ENCODE results near the gene TFPI. TPM values are rescaled to one million over a fixed set of nuclear protein-coding genes. Genes with fewer than 3 reads are reported as not detected.

The TFPI gene
- total RNA-seq, 5 donors from 2014 or later (not counting 1 experiment from before 2014, with no cell fraction given): 0.47 to 1.5 (median 1.0) TPM

DNA sequence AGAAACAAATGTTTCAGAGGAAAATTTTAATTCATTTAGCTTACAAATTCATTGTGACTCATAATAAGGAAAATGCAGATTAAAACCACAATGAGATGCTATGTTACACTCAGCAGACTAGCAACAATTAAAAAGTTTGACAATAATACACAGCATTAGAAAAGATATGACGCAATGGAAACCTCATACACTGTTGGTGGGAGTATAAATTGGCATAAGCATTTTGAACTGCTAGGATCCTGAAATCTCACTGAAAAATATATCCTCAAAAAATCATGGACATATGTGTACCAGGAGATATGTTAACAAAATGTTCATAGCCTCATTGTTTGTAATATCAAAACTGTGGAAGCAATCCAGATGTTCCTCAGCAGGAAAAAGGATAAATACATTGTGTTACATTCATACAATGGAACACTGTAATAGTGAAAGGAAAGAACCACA lies 119.9 kb downstream of the TFPI start:
- ChIA-PET CTCF (no interaction called here), POLR2A (interaction anchor here in 1 of 2 donors (0.6 kb wide), 1 partner anchor 195 kb away, joined by 3 read pairs; no protein-coding TSS in a partner anchor)
- Histone ChIP-seq H3K9me3 (no peaks in the 10 kb centered on the region), H3K27ac (ENCODE audit: low read length) (no peak overlapping the region), H3K4me3 (ENCODE audit: control insufficient read depth in 1 of 2, extremely low read depth in 1 of 2, low read length in 1 of 2) (no peak overlapping the region), H3K27me3 (replicated peaks in 1 of 2; ENCODE audit: control insufficient read depth in 2 of 2, extremely low read depth in 1 of 2, insufficient read depth in 2 of 2, low read length in 1 of 2) (no peaks in the 10 kb centered on the region), H3K36me3 (ENCODE audit: control insufficient read depth in 2 of 2, extremely low read depth in 1 of 2, insufficient read depth in 1 of 2, low read length in 1 of 2) (no peaks in the 10 kb centered on the region), H3K4me1 (ENCODE audit: control insufficient read depth in 1 of 2, extremely low read depth in 1 of 2, insufficient read depth in 2 of 2, low read length in 2 of 2) (no peaks in the 10 kb centered on the region)
- no CpG with 5 or more reads among the region's 1 CpG for WGBS (ENCODE audit: insufficient coverage)
- no peaks in the 10 kb centered on the region for H3K36me3 Mint-ChIP-seq
- no peaks in the 10 kb centered on the region for H3K27me3 Mint-ChIP-seq
- H3K27ac Mint-ChIP-seq: no peak overlapping the region
- H3K4me1 Mint-ChIP-seq: no peaks in the 10 kb centered on the region
- ATAC-seq (replicated peaks in 1 of 4) (no peak), DNase-seq (no peak)
- H3K9me3 Mint-ChIP-seq: no peaks in the 10 kb centered on the region
- no peak overlapping the region for H3K4me3 Mint-ChIP-seq

DNA sequence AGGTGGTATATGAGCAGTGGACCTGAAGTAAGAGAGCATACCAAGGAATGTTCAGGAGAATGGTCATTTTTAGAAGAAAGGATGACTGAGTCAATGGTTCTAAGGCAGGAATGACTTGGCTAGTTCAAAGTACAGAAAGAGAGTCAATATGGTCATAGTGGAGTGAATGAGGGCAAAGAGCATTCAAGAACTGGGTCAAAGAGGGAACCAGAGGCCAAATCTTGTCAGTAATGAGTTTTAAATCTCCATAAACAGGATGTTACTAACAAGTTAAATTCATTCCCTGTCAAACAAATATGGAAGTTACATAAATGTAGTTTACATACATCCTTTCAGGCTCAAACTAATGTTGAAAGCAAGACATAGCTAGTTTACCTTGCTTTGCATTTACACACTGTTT lies 122.3 kb downstream of the TFPI start:
- ATAC-seq (replicated peaks in 1 of 4) (no peak), DNase-seq (no peak)
- no peaks in the 10 kb centered on the region for H3K4me1 Mint-ChIP-seq
- CTCF ChIA-PET: no interaction called here
- H3K36me3 Mint-ChIP-seq: no peaks in the 10 kb centered on the region
- no peaks in the 10 kb centered on the region for H3K9me3 Mint-ChIP-seq
- Histone ChIP-seq H3K9me3 (no peaks in the 10 kb centered on the region), H3K4me1 (ENCODE audit: control insufficient read depth in 1 of 2, extremely low read depth in 1 of 2, insufficient read depth in 2 of 2, low read length in 2 of 2) (no peaks in the 10 kb centered on the region), H3K4me3 (ENCODE audit: control insufficient read depth in 1 of 2, extremely low read depth in 1 of 2, low read length in 1 of 2) (no peak overlapping the region), H3K36me3 (ENCODE audit: control insufficient read depth in 2 of 2, extremely low read depth in 1 of 2, insufficient read depth in 1 of 2, low read length in 1 of 2) (no peaks in the 10 kb centered on the region), H3K27ac (ENCODE audit: low read length) (no peak overlapping the region), H3K27me3 (replicated peaks in 1 of 2; ENCODE audit: control insufficient read depth in 2 of 2, extremely low read depth in 1 of 2, insufficient read depth in 2 of 2, low read length in 1 of 2) (no peaks in the 10 kb centered on the region)
- H3K27ac Mint-ChIP-seq: no peak overlapping the region
- H3K4me3 Mint-ChIP-seq: no peak overlapping the region
- POLR2A ChIA-PET: no interaction called here
- no peaks in the 10 kb centered on the region for H3K27me3 Mint-ChIP-seq

DNA sequence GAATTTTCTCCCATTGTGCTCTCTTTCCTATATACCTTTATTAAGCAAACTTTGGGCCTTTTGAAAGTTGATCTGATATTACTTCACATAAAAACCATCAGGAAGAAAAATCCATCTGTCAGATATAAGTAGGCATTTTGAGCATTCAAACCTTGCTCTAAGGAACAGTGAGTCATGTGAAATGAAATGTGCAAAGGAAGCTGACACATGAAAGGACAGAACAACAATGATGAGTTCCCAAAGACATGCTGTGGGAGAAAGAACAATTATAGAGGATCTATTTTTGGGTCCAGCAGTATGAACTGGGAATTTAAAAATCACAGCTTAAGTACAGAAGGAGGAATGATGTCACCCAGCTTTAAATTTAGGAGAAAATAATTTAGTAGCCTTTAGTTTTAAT lies 124.2 kb downstream of the TFPI start:
- Histone ChIP-seq H3K36me3 (ENCODE audit: control insufficient read depth in 2 of 2, extremely low read depth in 1 of 2, insufficient read depth in 1 of 2, low read length in 1 of 2) (no peaks in the 10 kb centered on the region), H3K27me3 (replicated peaks in 1 of 2; ENCODE audit: control insufficient read depth in 2 of 2, extremely low read depth in 1 of 2, insufficient read depth in 2 of 2, low read length in 1 of 2) (no peaks in the 10 kb centered on the region), H3K4me3 (ENCODE audit: control insufficient read depth in 1 of 2, extremely low read depth in 1 of 2, low read length in 1 of 2) (no peak overlapping the region), H3K9me3 (no peaks in the 10 kb centered on the region), H3K4me1 (ENCODE audit: control insufficient read depth in 1 of 2, extremely low read depth in 1 of 2, insufficient read depth in 2 of 2, low read length in 2 of 2) (no peaks in the 10 kb centered on the region), H3K27ac (ENCODE audit: low read length) (no peak overlapping the region)
- Mint-ChIP-seq H3K36me3 (no peaks in the 10 kb centered on the region), H3K4me3 (no peak overlapping the region), H3K27me3 (no peaks in the 10 kb centered on the region), H3K9me3 (no peaks in the 10 kb centered on the region), H3K4me1 (no peaks in the 10 kb centered on the region), H3K27ac (no peak overlapping the region)
- POLR2A ChIA-PET: no interaction called here
- ATAC-seq (replicated peaks in 1 of 4) (no peak), DNase-seq (no peak)
- CTCF ChIA-PET: interaction anchor here in 1 of 2 donors (0.6 kb wide), 1 partner anchor 275 kb away, joined by 4 read pairs; no protein-coding TSS in a partner anchor

DNA sequence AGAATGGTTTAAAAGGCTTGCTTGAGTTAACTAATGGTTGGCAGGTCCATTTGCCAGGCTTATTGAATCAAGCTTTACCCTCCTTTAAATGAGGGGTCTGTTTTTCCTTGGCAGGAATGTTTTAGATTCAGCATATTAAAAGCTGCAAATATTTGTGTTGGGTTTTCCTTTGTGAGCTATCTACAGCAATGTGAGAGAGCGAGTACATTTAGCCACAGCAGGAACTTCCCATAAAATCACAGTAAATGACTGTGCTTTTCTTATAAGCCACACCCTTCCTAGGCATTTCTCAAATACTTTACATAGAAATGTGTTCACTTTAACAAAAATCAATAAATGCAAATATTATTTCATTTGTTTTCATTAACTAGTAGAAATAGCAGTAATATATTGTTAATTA lies 130.1 kb downstream of the TFPI start:
- no peak overlapping the region for H3K4me3 ChIP-seq (ENCODE audit: control insufficient read depth in 1 of 2, extremely low read depth in 1 of 2, low read length in 1 of 2)
- H3K4me1 ChIP-seq (ENCODE audit: control insufficient read depth in 1 of 2, extremely low read depth in 1 of 2, insufficient read depth in 2 of 2, low read length in 2 of 2): no peaks in the 10 kb centered on the region
- H3K36me3 ChIP-seq (ENCODE audit: control insufficient read depth in 2 of 2, extremely low read depth in 1 of 2, insufficient read depth in 1 of 2, low read length in 1 of 2): no peaks in the 10 kb centered on the region
- Mint-ChIP-seq H3K4me1 (no peaks in the 10 kb centered on the region), H3K27me3 (no peaks in the 10 kb centered on the region), H3K4me3 (no peak overlapping the region), H3K36me3 (no peaks in the 10 kb centered on the region), H3K9me3 (no peaks in the 10 kb centered on the region), H3K27ac (no peak overlapping the region)
- ATAC-seq (replicated peaks in 1 of 4): no peak
- no peak for DNase-seq
- H3K9me3 ChIP-seq: no peaks in the 10 kb centered on the region
- CTCF ChIA-PET: no interaction called here
- POLR2A ChIA-PET: no interaction called here
- H3K27ac ChIP-seq (ENCODE audit: low read length): no peak overlapping the region
- H3K27me3 ChIP-seq (replicated peaks in 1 of 2; ENCODE audit: control insufficient read depth in 2 of 2, extremely low read depth in 1 of 2, insufficient read depth in 2 of 2, low read length in 1 of 2): no peaks in the 10 kb centered on the region
- no CpG with 5 or more reads among the region's 1 CpG for WGBS (ENCODE audit: insufficient coverage)

DNA sequence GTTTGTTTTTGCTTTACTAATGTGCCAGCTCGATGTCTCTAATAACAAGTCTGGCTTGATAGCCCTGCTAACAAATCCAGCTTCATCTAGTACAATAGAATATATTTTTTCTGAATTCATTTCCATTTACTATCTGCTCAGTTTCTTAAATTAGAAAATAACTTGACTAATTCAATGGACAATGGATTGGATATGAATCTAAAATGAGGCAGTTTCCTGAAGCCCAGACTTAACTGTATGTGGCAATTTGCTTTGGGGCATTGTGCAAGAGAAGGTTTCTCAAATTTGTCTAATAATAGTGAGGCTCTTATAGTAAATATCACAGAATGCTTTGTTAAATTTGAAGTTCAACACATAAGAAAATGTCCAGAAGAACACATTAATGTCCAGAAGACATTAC lies 132.0 kb downstream of the TFPI start:
- no peak for DNase-seq
- H3K27ac Mint-ChIP-seq: no peak overlapping the region
- no peaks in the 10 kb centered on the region for H3K36me3 Mint-ChIP-seq
- no peaks in the 10 kb centered on the region for H3K27me3 Mint-ChIP-seq
- no peak overlapping the region for H3K4me3 ChIP-seq (ENCODE audit: control insufficient read depth in 1 of 2, extremely low read depth in 1 of 2, low read length in 1 of 2)
- no peak for ATAC-seq (replicated peaks in 1 of 4)
- no peaks in the 10 kb centered on the region for H3K9me3 ChIP-seq
- H3K4me1 ChIP-seq (ENCODE audit: control insufficient read depth in 1 of 2, extremely low read depth in 1 of 2, insufficient read depth in 2 of 2, low read length in 2 of 2): no peaks in the 10 kb centered on the region
- no CpG with 5 or more reads among the region's 1 CpG for WGBS (ENCODE audit: insufficient coverage)
- H3K27me3 ChIP-seq (replicated peaks in 1 of 2; ENCODE audit: control insufficient read depth in 2 of 2, extremely low read depth in 1 of 2, insufficient read depth in 2 of 2, low read length in 1 of 2): no peaks in the 10 kb centered on the region
- no peaks in the 10 kb centered on the region for H3K4me1 Mint-ChIP-seq
- no peak overlapping the region for H3K27ac ChIP-seq (ENCODE audit: low read length)
- CTCF ChIA-PET: no interaction called here
- POLR2A ChIA-PET: no interaction called here
- no peaks in the 10 kb centered on the region for H3K36me3 ChIP-seq (ENCODE audit: control insufficient read depth in 2 of 2, extremely low read depth in 1 of 2, insufficient read depth in 1 of 2, low read length in 1 of 2)
- H3K4me3 Mint-ChIP-seq: no peak overlapping the region
- H3K9me3 Mint-ChIP-seq: no peaks in the 10 kb centered on the region

DNA sequence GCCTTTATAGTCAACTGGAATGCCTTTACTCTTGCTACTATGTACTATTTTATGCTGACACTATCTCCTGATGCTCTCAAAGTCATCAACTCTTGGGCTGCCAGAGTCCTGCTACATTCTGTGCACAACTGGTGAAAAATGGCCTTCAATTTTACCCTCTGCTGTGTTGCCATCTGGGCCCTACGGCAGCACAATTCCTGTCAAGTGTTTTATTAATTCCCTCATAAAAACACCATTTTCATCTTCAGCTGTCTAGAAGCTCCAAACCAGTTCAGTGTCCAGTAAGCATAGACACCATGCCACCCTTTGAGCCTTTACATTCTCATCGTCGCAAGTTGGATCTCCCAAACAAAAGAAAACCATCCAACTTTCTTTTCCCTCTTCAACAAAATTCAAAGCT lies 132.7 kb downstream of the TFPI start:
- H3K9me3 ChIP-seq: no peaks in the 10 kb centered on the region
- no peak for ATAC-seq (replicated peaks in 1 of 4)
- Mint-ChIP-seq H3K27me3 (no peaks in the 10 kb centered on the region), H3K4me3 (no peak overlapping the region), H3K36me3 (no peaks in the 10 kb centered on the region), H3K4me1 (no peaks in the 10 kb centered on the region), H3K9me3 (no peaks in the 10 kb centered on the region), H3K27ac (no peak overlapping the region)
- WGBS (ENCODE audit: insufficient coverage): 92% methylated on average over 1 of the region's 3 CpGs
- POLR2A ChIA-PET: no interaction called here
- H3K4me3 ChIP-seq (ENCODE audit: control insufficient read depth in 1 of 2, extremely low read depth in 1 of 2, low read length in 1 of 2): no peak overlapping the region
- H3K27me3 ChIP-seq (replicated peaks in 1 of 2; ENCODE audit: control insufficient read depth in 2 of 2, extremely low read depth in 1 of 2, insufficient read depth in 2 of 2, low read length in 1 of 2): no peaks in the 10 kb centered on the region
- CTCF ChIA-PET: no interaction called here
- H3K27ac ChIP-seq (ENCODE audit: low read length): no peak overlapping the region
- H3K4me1 ChIP-seq (ENCODE audit: control insufficient read depth in 1 of 2, extremely low read depth in 1 of 2, insufficient read depth in 2 of 2, low read length in 2 of 2): no peaks in the 10 kb centered on the region
- H3K36me3 ChIP-seq (ENCODE audit: control insufficient read depth in 2 of 2, extremely low read depth in 1 of 2, insufficient read depth in 1 of 2, low read length in 1 of 2): no peaks in the 10 kb centered on the region
- no peak for DNase-seq

DNA sequence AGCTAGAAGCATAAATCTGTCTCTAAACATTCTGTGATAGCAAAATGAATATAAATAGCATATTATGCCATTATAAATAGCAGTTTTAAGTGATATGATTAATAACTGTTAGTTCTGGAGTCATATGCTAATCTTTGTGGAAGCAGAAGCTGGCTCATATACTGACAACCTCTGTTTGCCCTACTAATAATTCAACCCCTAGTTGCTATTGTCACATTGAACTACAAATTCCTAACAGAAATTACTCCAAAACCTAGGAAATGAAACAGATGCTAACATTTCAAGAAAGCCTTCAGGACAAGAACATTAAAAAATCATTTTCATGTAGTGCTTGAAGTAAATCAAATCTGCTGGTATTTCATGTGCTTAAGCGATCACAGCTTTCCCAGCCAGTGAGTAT lies 134.4 kb downstream of the TFPI start:
- Histone ChIP-seq H3K4me1 (ENCODE audit: control insufficient read depth in 1 of 2, extremely low read depth in 1 of 2, insufficient read depth in 2 of 2, low read length in 2 of 2) (no peaks in the 10 kb centered on the region), H3K4me3 (ENCODE audit: control insufficient read depth in 1 of 2, extremely low read depth in 1 of 2, low read length in 1 of 2) (no peak overlapping the region), H3K27me3 (replicated peaks in 1 of 2; ENCODE audit: control insufficient read depth in 2 of 2, extremely low read depth in 1 of 2, insufficient read depth in 2 of 2, low read length in 1 of 2) (no peaks in the 10 kb centered on the region), H3K36me3 (ENCODE audit: control insufficient read depth in 2 of 2, extremely low read depth in 1 of 2, insufficient read depth in 1 of 2, low read length in 1 of 2) (no peaks in the 10 kb centered on the region), H3K27ac (ENCODE audit: low read length) (no peak overlapping the region), H3K9me3 (no peaks in the 10 kb centered on the region)
- ATAC-seq (replicated peaks in 1 of 4): no peak
- no peak for DNase-seq
- no peaks in the 10 kb centered on the region for H3K4me1 Mint-ChIP-seq
- ChIA-PET CTCF (interaction anchor here in 1 of 2 donors (1.0 kb wide), 1 partner anchor 339 kb away, joined by 3 read pairs; no protein-coding TSS in a partner anchor), POLR2A (no interaction called here)
- H3K36me3 Mint-ChIP-seq: no peaks in the 10 kb centered on the region
- no CpG with 5 or more reads among the region's 1 CpG for WGBS (ENCODE audit: insufficient coverage)
- H3K27ac Mint-ChIP-seq: no peak overlapping the region
- H3K9me3 Mint-ChIP-seq: no peaks in the 10 kb centered on the region
- no peak overlapping the region for H3K4me3 Mint-ChIP-seq
- no peaks in the 10 kb centered on the region for H3K27me3 Mint-ChIP-seq

Measured in T-cell (primary cell).